ENCODE data around the gene TENM4. TPM values are rescaled to one million over a fixed set of nuclear protein-coding genes. Genes with fewer than 3 reads are reported as not detected.

TENM4 gene
- total RNA-seq, 1 experiment from 2014 or later = 25.0 TPM

GRCh38 chr11:78667461-78667860 lies 773.4 kb downstream of the TENM4 start:
- Mint-ChIP-seq H3K27ac (no peak overlapping the region), H3K27me3 (ENCODE audit: low read depth) (no peaks in the 10 kb centered on the region), H3K4me3 (no peak overlapping the region), H3K4me1 (peaks cover 3% of the 10 kb centered on the region; the same call in 1 of the 2 replicates), H3K9me3 (no peaks in the 10 kb centered on the region), H3K36me3 (peaks cover 7% of the 10 kb centered on the region; the same call in 1 of the 2 replicates)
- DNase-seq (ENCODE audit: low spot score) (no peak), ATAC-seq (no peak)
- TF ChIP-seq TEAD1 (CRISPR knock-in tag; IDR thresholded peaks at IDR 0.05) (no peak), FOXP1 (CRISPR knock-in tag; IDR thresholded peaks at IDR 0.05; ENCODE audit: borderline replicate concordance) (no peak), CDX4 (CRISPR knock-in tag; IDR thresholded peaks at IDR 0.05; ENCODE audit: borderline replicate concordance) (no peak), ZNF121 (CRISPR knock-in tag; IDR thresholded peaks at IDR 0.05) (no peak), AR (CRISPR knock-in tag; IDR thresholded peaks at IDR 0.05) (no peak), NFATC4 (CRISPR knock-in tag; IDR thresholded peaks at IDR 0.05) (no peak), ZNF317 (CRISPR knock-in tag; IDR thresholded peaks at IDR 0.05; ENCODE audit: borderline replicate concordance, low read depth) (no peak), JAZF1 (CRISPR knock-in tag; IDR thresholded peaks at IDR 0.05) (no peak), ATF1 (CRISPR knock-in tag; IDR thresholded peaks at IDR 0.05) (no peak), NR3C1 (CRISPR knock-in tag; conservative IDR thresholded peaks at IDR 0.05; ENCODE audit: low read depth) (no peak)
- TF ChIP-seq, protein P1, sequence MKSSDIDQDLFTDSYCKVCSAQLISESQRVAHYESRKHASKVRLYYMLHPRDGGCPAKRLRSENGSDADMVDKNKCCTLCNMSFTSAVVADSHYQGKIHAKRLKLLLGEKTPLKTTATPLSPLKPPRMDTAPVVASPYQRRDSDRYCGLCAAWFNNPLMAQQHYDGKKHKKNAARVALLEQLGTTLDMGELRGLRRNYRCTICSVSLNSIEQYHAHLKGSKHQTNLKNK (CRISPR knock-in tag; IDR thresholded peaks at IDR 0.05) = no peak
- POLR2A ChIA-PET = no interaction called here
- CTCF ChIA-PET = interaction anchor here (1.2 kb wide), 1 partner anchor 294 kb away, joined by 3 read pairs; no protein-coding TSS in a partner anchor

DNA sequence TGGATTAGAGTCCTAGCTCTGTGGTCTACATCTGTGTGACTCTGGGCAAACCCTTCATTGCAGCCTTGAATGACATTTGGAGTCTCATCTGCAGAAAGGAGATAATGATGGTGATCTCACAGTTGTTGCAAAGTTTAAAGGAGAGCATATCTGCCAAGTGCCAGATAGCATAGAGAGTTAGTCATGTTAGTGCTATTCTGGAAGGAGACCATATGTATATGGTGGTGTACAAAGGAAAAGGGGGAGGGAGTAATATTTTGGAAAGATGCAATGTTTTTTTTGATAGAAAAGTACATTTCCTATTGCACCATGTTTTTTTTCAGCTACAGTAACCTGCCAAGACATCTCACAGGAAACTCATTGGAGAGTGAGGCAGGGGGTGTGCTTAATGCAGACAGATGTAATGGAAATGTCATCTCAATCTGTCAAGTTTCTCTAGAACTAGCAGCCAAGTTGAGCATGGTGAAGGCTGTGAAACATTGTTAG lies 774.1 kb downstream of the TENM4 start:
- peaks cover 3% of the 10 kb centered on the region; the same call in 1 of the 2 replicates for H3K4me1 Mint-ChIP-seq
- H3K27ac Mint-ChIP-seq = no peak overlapping the region
- no peak for DNase-seq (ENCODE audit: low spot score)
- CTCF ChIA-PET = interaction anchor here (1.0 kb wide), 1 partner anchor 23 kb away, joined by 3 read pairs; no protein-coding TSS in a partner anchor
- ATAC-seq = no peak
- H3K36me3 Mint-ChIP-seq = peaks cover 7% of the 10 kb centered on the region; the same call in 1 of the 2 replicates
- POLR2A ChIA-PET = no interaction called here
- no peaks in the 10 kb centered on the region for H3K9me3 Mint-ChIP-seq
- TF ChIP-seq ARID4B (CRISPR knock-in tag; IDR thresholded peaks at IDR 0.05; ENCODE audit: borderline replicate concordance) (no peak), ZNF532 (CRISPR knock-in tag; IDR thresholded peaks at IDR 0.05; ENCODE audit: borderline replicate concordance) (no peak), ZNF396 (CRISPR knock-in tag; IDR thresholded peaks at IDR 0.05; ENCODE audit: borderline replicate concordance) (no peak), CBFB (CRISPR knock-in tag; IDR thresholded peaks at IDR 0.05; ENCODE audit: low read depth) (no peak)
- TF ChIP-seq, protein P2, sequence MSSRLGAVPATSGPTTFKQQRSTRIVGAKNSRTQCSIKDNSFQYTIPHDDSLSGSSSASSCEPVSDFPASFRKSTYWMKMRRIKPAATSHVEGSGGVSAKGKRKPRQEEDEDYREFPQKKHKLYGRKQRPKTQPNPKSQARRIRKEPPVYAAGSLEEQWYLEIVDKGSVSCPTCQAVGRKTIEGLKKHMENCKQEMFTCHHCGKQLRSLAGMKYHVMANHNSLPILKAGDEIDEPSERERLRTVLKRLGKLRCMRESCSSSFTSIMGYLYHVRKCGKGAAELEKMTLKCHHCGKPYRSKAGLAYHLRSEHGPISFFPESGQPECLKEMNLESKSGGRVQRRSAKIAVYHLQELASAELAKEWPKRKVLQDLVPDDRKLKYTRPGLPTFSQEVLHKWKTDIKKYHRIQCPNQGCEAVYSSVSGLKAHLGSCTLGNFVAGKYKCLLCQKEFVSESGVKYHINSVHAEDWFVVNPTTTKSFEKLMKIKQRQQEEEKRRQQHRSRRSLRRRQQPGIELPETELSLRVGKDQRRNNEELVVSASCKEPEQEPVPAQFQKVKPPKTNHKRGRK (CRISPR knock-in tag; IDR thresholded peaks at IDR 0.05; ENCODE audit: borderline replicate concordance) = no peak
- no peaks in the 10 kb centered on the region for H3K27me3 Mint-ChIP-seq (ENCODE audit: low read depth)
- no peak overlapping the region for H3K4me3 Mint-ChIP-seq

All from WTC11 (cell line).